ENCODE data around the gene ZNF853. TPM values are rescaled to one million over a fixed set of nuclear protein-coding genes. Genes with fewer than 3 reads are reported as not detected.

Gene ZNF853
- total and polyA plus RNA-seq, 2 of the 8 experiments (the other 6 are each of a cell fraction or from before 2014, with no cell fraction given) = 4.3 to 5.7 TPM

GRCh38 chr7:6642861-6643640 is 27.6 kb downstream of the ZNF853 start:
- H3K36me3 ChIP-seq (ENCODE audit: control insufficient read depth in 2 of 4, insufficient read depth in 4 of 4, low read length in 3 of 4) = peaks cover 0 to 10% (median 3%) of the 10 kb centered on the region in 4 experiments; a peak in 4 of 8 replicates
- CTCF ChIA-PET (ENCODE audit: partially characterized antibody) = interaction anchor here (1.0 to 1.4 kb wide), 3 partner anchors 8 to 127 kb away, joined by 3 to 4 read pairs (median 3); no protein-coding TSS in a partner anchor
- no peak for TF ChIP-seq HDAC6 (IDR thresholded peaks at IDR 0.05; ENCODE audit: low read depth, low read length)
- TF ChIP-seq ASH2L (IDR thresholded peaks at IDR 0.05; ENCODE audit: low read length) = no peak
- TF ChIP-seq SP1 (IDR thresholded peaks at IDR 0.05; ENCODE audit: low read depth, low read length) = no peak
- no peak for TF ChIP-seq CBX5 (IDR thresholded peaks at IDR 0.05; ENCODE audit: low read depth, low read length)
- no peak for TF ChIP-seq BRCA1 (IDR thresholded peaks at IDR 0.05; ENCODE audit: low read depth, low read length)
- TF ChIP-seq, protein P1, sequence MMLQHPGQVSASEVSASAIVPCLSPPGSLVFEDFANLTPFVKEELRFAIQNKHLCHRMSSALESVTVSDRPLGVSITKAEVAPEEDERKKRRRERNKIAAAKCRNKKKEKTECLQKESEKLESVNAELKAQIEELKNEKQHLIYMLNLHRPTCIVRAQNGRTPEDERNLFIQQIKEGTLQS (IDR thresholded peaks at IDR 0.05; ENCODE audit: insufficient read depth, low read depth, low read length) = no peak
- TF ChIP-seq GABPA (IDR thresholded peaks at IDR 0.05; ENCODE audit: borderline replicate concordance, insufficient read depth, low read length) = no peak
- TF ChIP-seq SIN3A (conservative IDR thresholded peaks at IDR 0.05 in 1 of 2, IDR thresholded peaks at IDR 0.05 in 1 of 2; ENCODE audit: low read depth in 1 of 2, low read length in 2 of 2) = no peak
- no peak for TF ChIP-seq POU5F1 (IDR thresholded peaks at IDR 0.05; ENCODE audit: low read depth, low read length)
- TF ChIP-seq TAF7 (optimal IDR thresholded peaks at IDR 0.05; ENCODE audit: borderline replicate concordance, low read depth, low read length) = no peak
- no peak for TF ChIP-seq JUND (IDR thresholded peaks at IDR 0.05; ENCODE audit: low read length)
- TF ChIP-seq SRF (IDR thresholded peaks at IDR 0.05; ENCODE audit: low read depth, low read length) = no peak

More at GRCh38 chr7:6642861-6643640, 27.6 kb downstream of the ZNF853 start:
- Histone ChIP-seq H3K23me2 (ENCODE audit: low read depth, low read length) (no peaks in the 10 kb centered on the region), H3K56ac (replicated peaks; ENCODE audit: insufficient read length, low read depth, low read length) (no peak overlapping the region), H2AFZ (ENCODE audit: low read length) (no peak overlapping the region), H4K8ac (ENCODE audit: extremely low read depth, insufficient read depth, low read length) (no peak overlapping the region; the same call in 1 of the 2 replicates), H3K9me3 (ENCODE audit: insufficient read depth in 2 of 2, low read depth in 1 of 2, low read length in 1 of 2) (no peaks in the 10 kb centered on the region), H2BK120ac (replicated peaks; ENCODE audit: low read depth, low read length) (no peak overlapping the region), H2BK12ac (ENCODE audit: low read depth, low read length) (no peak overlapping the region), H4K91ac (replicated peaks; ENCODE audit: insufficient read length, low read length) (no peak overlapping the region), H3K23ac (ENCODE audit: insufficient read length) (no peak overlapping the region), H3K4me2 (ENCODE audit: insufficient read depth in 1 of 2, low read depth in 2 of 2, low read length in 2 of 2) (no peak overlapping the region), H3K79me1 (ENCODE audit: low read depth, low read length) (peaks cover 5% of the 10 kb centered on the region; the same call in 1 of the 2 replicates), H3K4ac (replicated peaks; ENCODE audit: insufficient read length, low read depth, low read length) (no peak overlapping the region), H3K79me2 (ENCODE audit: control insufficient read depth in 1 of 2, insufficient read depth in 2 of 2, low read length in 2 of 2) (no peaks in the 10 kb centered on the region), H3K27me3 (replicated peaks in 1 of 4; ENCODE audit: control insufficient read depth in 3 of 4, extremely low read depth in 1 of 4, insufficient read depth in 3 of 4, low read length in 3 of 4) (no peaks in the 10 kb centered on the region; a peak in 1 of 7 replicates), H4K5ac (ENCODE audit: insufficient read length, low read depth, low read length) (no peak overlapping the region), H3K9ac (replicated peaks in 1 of 4; ENCODE audit: extremely low read depth in 1 of 4, low read depth in 3 of 4, low read length in 3 of 4) (no peak overlapping the region), H3K4me1 (replicated peaks in 1 of 4; ENCODE audit: control insufficient read depth in 3 of 4, insufficient read depth in 4 of 4, low read length in 3 of 4) (no peaks in the 10 kb centered on the region; a peak in 1 of 7 replicates), H2BK5ac (ENCODE audit: low read depth, low read length) (no peak overlapping the region), H3K18ac (ENCODE audit: extremely low read depth, low read length) (no peak overlapping the region), H3K14ac (ENCODE audit: insufficient read length) (no peak overlapping the region), H2AK5ac (ENCODE audit: low read depth, low read length) (no peak overlapping the region), H2BK15ac (ENCODE audit: low read length) (no peak overlapping the region), H4K20me1 (replicated peaks in 1 of 2; ENCODE audit: control insufficient read depth in 1 of 2, insufficient read depth in 2 of 2, low read length in 2 of 2) (peaks cover 0 to 9% of the 10 kb centered on the region in 2 experiments), H3K4me3 (ENCODE audit: extremely low read depth in 1 of 4, insufficient read depth in 2 of 4, low read depth in 3 of 4, low read length in 4 of 4) (no peak overlapping the region), H3K27ac (ENCODE audit: low read depth, low read length) (no peak overlapping the region), H2BK20ac (ENCODE audit: low read length) (no peak overlapping the region)
- WGBS, 2 experiments (ENCODE audit: extremely low coverage in 1 of 2, insufficient coverage in 1 of 2, insufficient read length in 1 of 2, insufficient replicate concordance in 2 of 2, low coverage in 1 of 2, low lambda C conversion rate in 2 of 2, missing lambda C conversion rate in 1 of 2) = 92% methylated on average over 10 of the region's 22 CpGs; no CpG with 5 or more reads in 1 of the 2 experiments
- POLR2A ChIA-PET (ENCODE audit: partially characterized antibody) = interaction anchor here (1.0 kb wide), 1 partner anchor 65 kb away, joined by 3 read pairs; no protein-coding TSS in a partner anchor
- no peak for FAIRE-seq
- no peak for DNase-seq (ENCODE audit: low read depth in 1 of 2, low spot score in 2 of 2)
